Measurements from ENCODE around the gene FTO.

The FTO gene

GRCh38 chr16:54033747-54034146 lies 329.8 kb downstream of the FTO start:
- FAIRE-seq (no peak), DNase-seq (ENCODE audit: insufficient read length, low spot score) (no peak)

- FAIRE-seq (no peak), DNase-seq (ENCODE audit: insufficient read length, low spot score) (no peak)
Observed at GRCh38 chr16:54034684-54035083, 330.7 kb downstream of the FTO start.

GRCh38 chr16:54040480-54040879 lies 336.5 kb downstream of the FTO start:
- no peak for DNase-seq (ENCODE audit: insufficient read length, low spot score)
- FAIRE-seq: no peak

GRCh38 chr16:54040975-54041374 lies 337.0 kb downstream of the FTO start:
- FAIRE-seq: no peak
- no peak for DNase-seq (ENCODE audit: insufficient read length, low spot score)

- FAIRE-seq: no peak
- no peak for DNase-seq (ENCODE audit: insufficient read length, low spot score)
Observed at GRCh38 chr16:54048586-54049495, 344.9 kb downstream of the FTO start.

- no peak for FAIRE-seq
- DNase-seq (ENCODE audit: insufficient read length, low spot score): no peak
Observed at GRCh38 chr16:54049591-54050458, 345.9 kb downstream of the FTO start.

GRCh38 chr16:54050459-54051210 lies 346.7 kb downstream of the FTO start:
- no peak for DNase-seq (ENCODE audit: insufficient read length, low spot score)
- FAIRE-seq: no peak

- FAIRE-seq (no peak), DNase-seq (ENCODE audit: insufficient read length, low spot score) (no peak)
Observed at GRCh38 chr16:54051821-54052220, 347.9 kb downstream of the FTO start.

GRCh38 chr16:54052271-54052670 lies 348.3 kb downstream of the FTO start:
- no peak for FAIRE-seq
- no peak for DNase-seq (ENCODE audit: insufficient read length, low spot score)

GRCh38 chr16:54053891-54054820 lies 350.2 kb downstream of the FTO start:
- no peak for DNase-seq (ENCODE audit: insufficient read length, low spot score)
- FAIRE-seq: no peak

GRCh38 chr16:54055191-54055590 lies 351.2 kb downstream of the FTO start:
- no peak for FAIRE-seq

GRCh38 chr16:54055864-54056263 lies 351.9 kb downstream of the FTO start:
- FAIRE-seq: no peak
- DNase-seq (ENCODE audit: insufficient read length, low spot score): no peak

More at GRCh38 chr16:54055191-54055590, 351.2 kb downstream of the FTO start:
- DNase-seq (ENCODE audit: insufficient read length, low spot score): no peak

GRCh38 chr16:54056921-54057320 lies 353.0 kb downstream of the FTO start:
- FAIRE-seq (no peak), DNase-seq (ENCODE audit: insufficient read length, low spot score) (no peak)

- no peak for FAIRE-seq
- no peak for DNase-seq (ENCODE audit: insufficient read length, low spot score)
Observed at GRCh38 chr16:54059319-54059718, 355.4 kb downstream of the FTO start.

GRCh38 chr16:54060599-54061421 lies 356.9 kb downstream of the FTO start:
- no peak for FAIRE-seq
- DNase-seq (ENCODE audit: insufficient read length, low spot score): no peak

- FAIRE-seq: no peak
- no peak for DNase-seq (ENCODE audit: insufficient read length, low spot score)
Observed at GRCh38 chr16:54061454-54061853, 357.5 kb downstream of the FTO start.

- no peak for DNase-seq (ENCODE audit: insufficient read length, low spot score)
- FAIRE-seq: no peak
Observed at GRCh38 chr16:54062361-54063278, 358.7 kb downstream of the FTO start.

- no peak for FAIRE-seq
Observed at GRCh38 chr16:54063279-54063773, 359.4 kb downstream of the FTO start.

More at GRCh38 chr16:54063279-54063773, 359.4 kb downstream of the FTO start:
- DNase-seq (ENCODE audit: insufficient read length, low spot score): no peak

Measured in GM19239 (cell line).